ENCODE results near the gene ANO6. TPM values are rescaled to one million over a fixed set of nuclear protein-coding genes. Genes with fewer than 3 reads are reported as not detected.

Gene ANO6
- total RNA-seq, 1 experiment from 2014 or later: 46.8 TPM

GRCh38 chr12:45429831-45430230 is 213.9 kb downstream of the ANO6 start (continued):
- TF ChIP-seq, protein P1, sequence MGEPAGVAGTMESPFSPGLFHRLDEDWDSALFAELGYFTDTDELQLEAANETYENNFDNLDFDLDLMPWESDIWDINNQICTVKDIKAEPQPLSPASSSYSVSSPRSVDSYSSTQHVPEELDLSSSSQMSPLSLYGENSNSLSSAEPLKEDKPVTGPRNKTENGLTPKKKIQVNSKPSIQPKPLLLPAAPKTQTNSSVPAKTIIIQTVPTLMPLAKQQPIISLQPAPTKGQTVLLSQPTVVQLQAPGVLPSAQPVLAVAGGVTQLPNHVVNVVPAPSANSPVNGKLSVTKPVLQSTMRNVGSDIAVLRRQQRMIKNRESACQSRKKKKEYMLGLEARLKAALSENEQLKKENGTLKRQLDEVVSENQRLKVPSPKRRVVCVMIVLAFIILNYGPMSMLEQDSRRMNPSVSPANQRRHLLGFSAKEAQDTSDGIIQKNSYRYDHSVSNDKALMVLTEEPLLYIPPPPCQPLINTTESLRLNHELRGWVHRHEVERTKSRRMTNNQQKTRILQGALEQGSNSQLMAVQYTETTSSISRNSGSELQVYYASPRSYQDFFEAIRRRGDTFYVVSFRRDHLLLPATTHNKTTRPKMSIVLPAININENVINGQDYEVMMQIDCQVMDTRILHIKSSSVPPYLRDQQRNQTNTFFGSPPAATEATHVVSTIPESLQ (CRISPR knock-in tag; IDR thresholded peaks at IDR 0.05): no peak
- no peak for TF ChIP-seq ZNF232 (CRISPR knock-in tag; IDR thresholded peaks at IDR 0.05)
- TF ChIP-seq, protein P2, sequence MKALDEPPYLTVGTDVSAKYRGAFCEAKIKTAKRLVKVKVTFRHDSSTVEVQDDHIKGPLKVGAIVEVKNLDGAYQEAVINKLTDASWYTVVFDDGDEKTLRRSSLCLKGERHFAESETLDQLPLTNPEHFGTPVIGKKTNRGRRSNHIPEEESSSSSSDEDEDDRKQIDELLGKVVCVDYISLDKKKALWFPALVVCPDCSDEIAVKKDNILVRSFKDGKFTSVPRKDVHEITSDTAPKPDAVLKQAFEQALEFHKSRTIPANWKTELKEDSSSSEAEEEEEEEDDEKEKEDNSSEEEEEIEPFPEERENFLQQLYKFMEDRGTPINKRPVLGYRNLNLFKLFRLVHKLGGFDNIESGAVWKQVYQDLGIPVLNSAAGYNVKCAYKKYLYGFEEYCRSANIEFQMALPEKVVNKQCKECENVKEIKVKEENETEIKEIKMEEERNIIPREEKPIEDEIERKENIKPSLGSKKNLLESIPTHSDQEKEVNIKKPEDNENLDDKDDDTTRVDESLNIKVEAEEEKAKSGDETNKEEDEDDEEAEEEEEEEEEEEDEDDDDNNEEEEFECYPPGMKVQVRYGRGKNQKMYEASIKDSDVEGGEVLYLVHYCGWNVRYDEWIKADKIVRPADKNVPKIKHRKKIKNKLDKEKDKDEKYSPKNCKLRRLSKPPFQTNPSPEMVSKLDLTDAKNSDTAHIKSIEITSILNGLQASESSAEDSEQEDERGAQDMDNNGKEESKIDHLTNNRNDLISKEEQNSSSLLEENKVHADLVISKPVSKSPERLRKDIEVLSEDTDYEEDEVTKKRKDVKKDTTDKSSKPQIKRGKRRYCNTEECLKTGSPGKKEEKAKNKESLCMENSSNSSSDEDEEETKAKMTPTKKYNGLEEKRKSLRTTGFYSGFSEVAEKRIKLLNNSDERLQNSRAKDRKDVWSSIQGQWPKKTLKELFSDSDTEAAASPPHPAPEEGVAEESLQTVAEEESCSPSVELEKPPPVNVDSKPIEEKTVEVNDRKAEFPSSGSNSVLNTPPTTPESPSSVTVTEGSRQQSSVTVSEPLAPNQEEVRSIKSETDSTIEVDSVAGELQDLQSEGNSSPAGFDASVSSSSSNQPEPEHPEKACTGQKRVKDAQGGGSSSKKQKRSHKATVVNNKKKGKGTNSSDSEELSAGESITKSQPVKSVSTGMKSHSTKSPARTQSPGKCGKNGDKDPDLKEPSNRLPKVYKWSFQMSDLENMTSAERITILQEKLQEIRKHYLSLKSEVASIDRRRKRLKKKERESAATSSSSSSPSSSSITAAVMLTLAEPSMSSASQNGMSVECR (CRISPR knock-in tag; IDR thresholded peaks at IDR 0.05; ENCODE audit: borderline replicate concordance): no peak
- TF ChIP-seq, protein P3, sequence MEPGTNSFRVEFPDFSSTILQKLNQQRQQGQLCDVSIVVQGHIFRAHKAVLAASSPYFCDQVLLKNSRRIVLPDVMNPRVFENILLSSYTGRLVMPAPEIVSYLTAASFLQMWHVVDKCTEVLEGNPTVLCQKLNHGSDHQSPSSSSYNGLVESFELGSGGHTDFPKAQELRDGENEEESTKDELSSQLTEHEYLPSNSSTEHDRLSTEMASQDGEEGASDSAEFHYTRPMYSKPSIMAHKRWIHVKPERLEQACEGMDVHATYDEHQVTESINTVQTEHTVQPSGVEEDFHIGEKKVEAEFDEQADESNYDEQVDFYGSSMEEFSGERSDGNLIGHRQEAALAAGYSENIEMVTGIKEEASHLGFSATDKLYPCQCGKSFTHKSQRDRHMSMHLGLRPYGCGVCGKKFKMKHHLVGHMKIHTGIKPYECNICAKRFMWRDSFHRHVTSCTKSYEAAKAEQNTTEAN (CRISPR knock-in tag; IDR thresholded peaks at IDR 0.05): no peak
- TF ChIP-seq, protein P4, sequence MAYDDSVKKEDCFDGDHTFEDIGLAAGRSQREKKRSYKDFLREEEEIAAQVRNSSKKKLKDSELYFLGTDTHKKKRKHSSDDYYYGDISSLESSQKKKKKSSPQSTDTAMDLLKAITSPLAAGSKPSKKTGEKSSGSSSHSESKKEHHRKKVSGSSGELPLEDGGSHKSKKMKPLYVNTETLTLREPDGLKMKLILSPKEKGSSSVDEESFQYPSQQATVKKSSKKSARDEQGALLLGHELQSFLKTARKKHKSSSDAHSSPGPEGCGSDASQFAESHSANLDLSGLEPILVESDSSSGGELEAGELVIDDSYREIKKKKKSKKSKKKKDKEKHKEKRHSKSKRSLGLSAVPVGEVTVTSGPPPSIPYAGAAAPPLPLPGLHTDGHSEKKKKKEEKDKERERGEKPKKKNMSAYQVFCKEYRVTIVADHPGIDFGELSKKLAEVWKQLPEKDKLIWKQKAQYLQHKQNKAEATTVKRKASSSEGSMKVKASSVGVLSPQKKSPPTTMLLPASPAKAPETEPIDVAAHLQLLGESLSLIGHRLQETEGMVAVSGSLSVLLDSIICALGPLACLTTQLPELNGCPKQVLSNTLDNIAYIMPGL (CRISPR knock-in tag; IDR thresholded peaks at IDR 0.05): no peak
- TF ChIP-seq ETV6 (CRISPR knock-in tag; IDR thresholded peaks at IDR 0.05): no peak

- ChIA-PET CTCF (no interaction called here), POLR2A (no interaction called here)
- H3K27ac Mint-ChIP-seq: no peak overlapping the region
- H3K9me3 Mint-ChIP-seq: no peaks in the 10 kb centered on the region
- ATAC-seq: no peak
- H3K36me3 Mint-ChIP-seq: peaks cover 39% of the 10 kb centered on the region
- TF ChIP-seq SMAD3 (CRISPR knock-in tag; IDR thresholded peaks at IDR 0.05; ENCODE audit: borderline replicate concordance) (no peak), ZNF317 (CRISPR knock-in tag; IDR thresholded peaks at IDR 0.05; ENCODE audit: borderline replicate concordance, low read depth) (no peak), ESRRA (CRISPR knock-in tag; IDR thresholded peaks at IDR 0.05; ENCODE audit: borderline replicate concordance) (no peak), CBFB (CRISPR knock-in tag; IDR thresholded peaks at IDR 0.05; ENCODE audit: low read depth) (no peak), KAT7 (CRISPR knock-in tag; IDR thresholded peaks at IDR 0.05; ENCODE audit: borderline replicate concordance) (no peak), ZNF396 (CRISPR knock-in tag; IDR thresholded peaks at IDR 0.05; ENCODE audit: borderline replicate concordance) (no peak), RELA (CRISPR knock-in tag; IDR thresholded peaks at IDR 0.05; ENCODE audit: borderline replicate concordance) (no peak), E2F1 (CRISPR knock-in tag; IDR thresholded peaks at IDR 0.05) (no peak)
- TF ChIP-seq, protein P5, sequence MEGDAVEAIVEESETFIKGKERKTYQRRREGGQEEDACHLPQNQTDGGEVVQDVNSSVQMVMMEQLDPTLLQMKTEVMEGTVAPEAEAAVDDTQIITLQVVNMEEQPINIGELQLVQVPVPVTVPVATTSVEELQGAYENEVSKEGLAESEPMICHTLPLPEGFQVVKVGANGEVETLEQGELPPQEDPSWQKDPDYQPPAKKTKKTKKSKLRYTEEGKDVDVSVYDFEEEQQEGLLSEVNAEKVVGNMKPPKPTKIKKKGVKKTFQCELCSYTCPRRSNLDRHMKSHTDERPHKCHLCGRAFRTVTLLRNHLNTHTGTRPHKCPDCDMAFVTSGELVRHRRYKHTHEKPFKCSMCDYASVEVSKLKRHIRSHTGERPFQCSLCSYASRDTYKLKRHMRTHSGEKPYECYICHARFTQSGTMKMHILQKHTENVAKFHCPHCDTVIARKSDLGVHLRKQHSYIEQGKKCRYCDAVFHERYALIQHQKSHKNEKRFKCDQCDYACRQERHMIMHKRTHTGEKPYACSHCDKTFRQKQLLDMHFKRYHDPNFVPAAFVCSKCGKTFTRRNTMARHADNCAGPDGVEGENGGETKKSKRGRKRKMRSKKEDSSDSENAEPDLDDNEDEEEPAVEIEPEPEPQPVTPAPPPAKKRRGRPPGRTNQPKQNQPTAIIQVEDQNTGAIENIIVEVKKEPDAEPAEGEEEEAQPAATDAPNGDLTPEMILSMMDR (IDR thresholded peaks at IDR 0.05): no peak
- TF ChIP-seq, protein P6, sequence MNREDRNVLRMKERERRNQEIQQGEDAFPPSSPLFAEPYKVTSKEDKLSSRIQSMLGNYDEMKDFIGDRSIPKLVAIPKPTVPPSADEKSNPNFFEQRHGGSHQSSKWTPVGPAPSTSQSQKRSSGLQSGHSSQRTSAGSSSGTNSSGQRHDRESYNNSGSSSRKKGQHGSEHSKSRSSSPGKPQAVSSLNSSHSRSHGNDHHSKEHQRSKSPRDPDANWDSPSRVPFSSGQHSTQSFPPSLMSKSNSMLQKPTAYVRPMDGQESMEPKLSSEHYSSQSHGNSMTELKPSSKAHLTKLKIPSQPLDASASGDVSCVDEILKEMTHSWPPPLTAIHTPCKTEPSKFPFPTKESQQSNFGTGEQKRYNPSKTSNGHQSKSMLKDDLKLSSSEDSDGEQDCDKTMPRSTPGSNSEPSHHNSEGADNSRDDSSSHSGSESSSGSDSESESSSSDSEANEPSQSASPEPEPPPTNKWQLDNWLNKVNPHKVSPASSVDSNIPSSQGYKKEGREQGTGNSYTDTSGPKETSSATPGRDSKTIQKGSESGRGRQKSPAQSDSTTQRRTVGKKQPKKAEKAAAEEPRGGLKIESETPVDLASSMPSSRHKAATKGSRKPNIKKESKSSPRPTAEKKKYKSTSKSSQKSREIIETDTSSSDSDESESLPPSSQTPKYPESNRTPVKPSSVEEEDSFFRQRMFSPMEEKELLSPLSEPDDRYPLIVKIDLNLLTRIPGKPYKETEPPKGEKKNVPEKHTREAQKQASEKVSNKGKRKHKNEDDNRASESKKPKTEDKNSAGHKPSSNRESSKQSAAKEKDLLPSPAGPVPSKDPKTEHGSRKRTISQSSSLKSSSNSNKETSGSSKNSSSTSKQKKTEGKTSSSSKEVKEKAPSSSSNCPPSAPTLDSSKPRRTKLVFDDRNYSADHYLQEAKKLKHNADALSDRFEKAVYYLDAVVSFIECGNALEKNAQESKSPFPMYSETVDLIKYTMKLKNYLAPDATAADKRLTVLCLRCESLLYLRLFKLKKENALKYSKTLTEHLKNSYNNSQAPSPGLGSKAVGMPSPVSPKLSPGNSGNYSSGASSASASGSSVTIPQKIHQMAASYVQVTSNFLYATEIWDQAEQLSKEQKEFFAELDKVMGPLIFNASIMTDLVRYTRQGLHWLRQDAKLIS (CRISPR knock-in tag; IDR thresholded peaks at IDR 0.05; ENCODE audit: borderline replicate concordance): no peak
- no peak for DNase-seq (ENCODE audit: low spot score)
- H3K4me3 Mint-ChIP-seq: no peak overlapping the region
- H3K4me1 Mint-ChIP-seq: peaks cover 38% of the 10 kb centered on the region
- H3K27me3 Mint-ChIP-seq (ENCODE audit: low read depth): peaks cover 19% of the 10 kb centered on the region
Observed at GRCh38 chr12:45431126-45431525, 215.2 kb downstream of the ANO6 start.

Measured in WTC11 (cell line).